K562 (cell line): ENCODE data around the gene MRI1. TPM values are rescaled to one million over a fixed set of nuclear protein-coding genes. Genes with fewer than 3 reads are reported as not detected.
A peak's percentile ranks its signal among the peaks of the same experiment; 100 is the strongest.

Experiments
- ATAC-seq: fragments of 200-7000 bp; cut with Tn5 transposase; 3 replicates; pipeline ENCODE4 v1.9.1; 2020; ENCODE audit warnings: moderate library complexity
- BruUV-seq: library from RNA; stranded (reverse); fragments of 400-500 nt; replicated peaks from 2 replicates; lab custom pipeline; 2021; lab: Mats Ljungman, UMichigan
- CTCF ChIA-PET: fragments of 300-600 bp; formaldehyde crosslinking; extraction: SDS; loops from one replicate; lab custom pipeline; 2021; ENCODE audit warnings: low intra/inter-chr PET ratio; lab: Yijun Ruan, JAX
- POLR2A ChIA-PET: fragments of 300-600, 350-650 bp; sonication (Branson Sonifier 250); formaldehyde crosslinking; extraction: SDS; loops from one replicate; lab custom pipeline; 2021; ENCODE audit warnings: antibody characterized with exemption, inconsistent platforms; lab: Yijun Ruan, JAX
- DNase-seq, 4 experiments: peaks; one replicate each; pipeline versions ENCODE4 v3.0.0 to v3.0.0-alpha.2; 2011 to 2018; ENCODE audit warnings: low spot score in 3 of 4, mixed read lengths in 3 of 4; ENCODE audit errors: extremely low read depth in 1 of 4
- FAIRE-seq: peaks from 2 replicates; lab custom pipeline; 2011; peaks lifted over from hg19 to GRCh38; lab: Jason Lieb, UNC
- H2AFZ ChIP-seq: 2 replicates; pipeline ENCODE4 v1.6.0; 2011; ENCODE audit warnings: low read depth, low read length, control low read depth, inconsistent platforms
- H3K27ac ChIP-seq: fragments of 200-600 bp; 3 replicates; pipeline ENCODE4 v1.8.0; 2011; ENCODE audit warnings: low read depth, mild to moderate bottlenecking, control low read depth, inconsistent platforms, low read length, moderate library complexity, mixed read lengths; ENCODE audit errors: extremely low read depth
- H3K27me3 ChIP-seq, 2 experiments: fragments of 300-600 bp in 1 of 2; 2 replicates in 1 of 2; 3 replicates in 1 of 2; pipeline versions ENCODE4 v1.6.0 to v1.8.0; 2011; ENCODE audit warnings: inconsistent platforms in 2 of 2, low read length in 2 of 2, mild to moderate bottlenecking in 1 of 2, mixed read lengths in 1 of 2, moderate library complexity in 1 of 2; ENCODE audit not compliant: control insufficient read depth in 2 of 2, insufficient read depth in 2 of 2
- H3K36me3 ChIP-seq: fragments of 300-600 bp; 3 replicates; pipeline ENCODE4 v1.8.0; 2011; ENCODE audit warnings: mild to moderate bottlenecking, low read length, inconsistent platforms; ENCODE audit not compliant: control insufficient read depth, insufficient read depth
- H3K4me1 ChIP-seq, 2 experiments: fragments of 200-600 bp in 1 of 2; replicated peaks in 1 of 2; 2 replicates in 1 of 2; 3 replicates in 1 of 2; pipeline versions ENCODE4 v1.5.1 to v1.8.0; 2011; ENCODE audit warnings: inconsistent platforms in 2 of 2, low read length in 2 of 2, mild to moderate bottlenecking in 1 of 2, mixed read lengths in 1 of 2, moderate library complexity in 1 of 2; ENCODE audit not compliant: control insufficient read depth in 2 of 2, insufficient read depth in 2 of 2
- H3K4me2 ChIP-seq: 2 replicates; pipeline ENCODE4 v1.6.1; 2011; ENCODE audit warnings: low read length, control low read depth, inconsistent platforms, mixed read lengths; ENCODE audit not compliant: insufficient read depth
- H3K4me3 ChIP-seq: fragments of 200-600 bp; sonication (generic), shearing (Covaris generic); 2 replicates; pipeline ENCODE4 v1.5.1; 2016; ENCODE audit warnings: control low read depth, inconsistent platforms
- H3K79me2 ChIP-seq: fragments of 200-600 bp; 3 replicates; pipeline ENCODE4 v1.8.0; 2011; ENCODE audit warnings: low read length, inconsistent platforms; ENCODE audit not compliant: control insufficient read depth, insufficient read depth
- H3K9ac ChIP-seq, 2 experiments: 2 replicates each; pipeline versions ENCODE4 v1.6.0 to v1.6.1; 2011; ENCODE audit warnings: low read depth in 2 of 2, low read length in 2 of 2, control low read depth in 1 of 2, inconsistent platforms in 1 of 2, mild to moderate bottlenecking in 1 of 2, mixed read lengths in 1 of 2; ENCODE audit not compliant: insufficient read depth in 1 of 2
- H3K9me1 ChIP-seq: one replicate; pipeline ENCODE4 v1.6.0; 2011; ENCODE audit warnings: inconsistent platforms, mild to moderate bottlenecking, low read length, moderate library complexity; ENCODE audit not compliant: control insufficient read depth, insufficient read depth
- H3K9me3 ChIP-seq: replicated peaks from 2 replicates; pipeline ENCODE4 v1.5.1; 2011; ENCODE audit warnings: low read depth, low read length, inconsistent platforms; ENCODE audit not compliant: control insufficient read depth, insufficient read depth
- H4K20me1 ChIP-seq: replicated peaks from 2 replicates; pipeline ENCODE4 v1.6.1; 2011; ENCODE audit warnings: low read length, inconsistent platforms, mixed read lengths; ENCODE audit not compliant: control insufficient read depth, insufficient read depth
- E2F4 ChIP-seq: sonication (generic); formaldehyde crosslinking; IDR thresholded peaks from 2 replicates; pipeline ENCODE4 v1.8.0; 2022; ENCODE audit warnings: mild to moderate bottlenecking, low read depth, missing genetic modification reagents
- ELF4 ChIP-seq: fragments of 450-650 bp; formaldehyde crosslinking; IDR thresholded peaks from 2 replicates; pipeline ENCODE4 v1.4.0; 2022; ENCODE audit warnings: missing genetic modification characterization
- FOXJ3 ChIP-seq: sonication (generic); formaldehyde crosslinking; IDR thresholded peaks from 2 replicates; pipeline ENCODE4 v1.4.0; 2020; ENCODE audit warnings: mild to moderate bottlenecking, missing genetic modification reagents
- HDAC1 ChIP-seq, 2 experiments: fragments of 450-650 bp; IDR thresholded peaks; 2 replicates each; pipeline ENCODE4 v1.6.1; 2016 to 2017; ENCODE audit warnings: inconsistent platforms in 1 of 2, mild to moderate bottlenecking in 1 of 2, moderate library complexity in 1 of 2
- KDM1A ChIP-seq, 2 experiments: fragments of 450-650 bp; IDR thresholded peaks; 2 replicates each; pipeline ENCODE4 v1.6.1; 2016; ENCODE audit warnings: mild to moderate bottlenecking in 2 of 2
- LCOR ChIP-seq: sonication (generic); formaldehyde crosslinking; IDR thresholded peaks from 2 replicates; pipeline ENCODE4 v1.8.0; 2022; ENCODE audit warnings: mild to moderate bottlenecking, missing genetic modification reagents
- MCM2 ChIP-seq: fragments of 450-650 bp; IDR thresholded peaks from 2 replicates; pipeline ENCODE4 v1.6.1; 2017; ENCODE audit warnings: low read depth, mild to moderate bottlenecking
- MEF2A ChIP-seq: IDR thresholded peaks from 2 replicates; pipeline ENCODE4 v1.6.1; 2011; ENCODE audit warnings: low read depth, mild to moderate bottlenecking, low read length, moderate library complexity; ENCODE audit not compliant: control insufficient read depth
- POLR2B ChIP-seq: fragments of 450-650 bp; IDR thresholded peaks from 2 replicates; pipeline ENCODE4 v1.6.1; 2018; ENCODE audit warnings: low read depth; ENCODE audit not compliant: partially characterized antibody
- RBM25 ChIP-seq: fragments of 200-400 bp; formaldehyde crosslinking; IDR thresholded peaks from 2 replicates; pipeline ENCODE4 v1.6.1; 2018; ENCODE audit warnings: low read length, low read depth, moderate library complexity; ENCODE audit not compliant: severe bottlenecking
- SIN3A ChIP-seq, 2 experiments: fragments of 150-350 bp in 1 of 2; IDR thresholded peaks; 2 replicates each; pipeline ENCODE4 v1.6.1; 2011 to 2016; ENCODE audit warnings: borderline replicate concordance in 2 of 2, low read depth in 2 of 2, low read length in 2 of 2, mild to moderate bottlenecking in 2 of 2, moderate library complexity in 2 of 2; ENCODE audit not compliant: control insufficient read depth in 1 of 2
- UBTF ChIP-seq, 2 experiments: IDR thresholded peaks; 2 replicates each; pipeline ENCODE4 v1.6.1; 2012; ENCODE audit warnings: improper control_type of control experiment in 2 of 2, low read depth in 2 of 2, low read length in 2 of 2, borderline replicate concordance in 1 of 2
- ZNF121 ChIP-seq: sonication (generic); formaldehyde crosslinking; conservative IDR thresholded peaks from 2 replicates; pipeline ENCODE4 v1.8.0; 2022; ENCODE audit warnings: missing genetic modification reagents
- WGBS: fragments of 100-300 bp; shearing (Covaris generic); methylation state at CpG from one replicate; pipeline ENCODE4 v1.1.6; 2016; ENCODE audit warnings: low coverage, mixed read lengths; ENCODE audit not compliant: insufficient coverage; ENCODE audit errors: missing lambda C conversion rate; 5-methylcytosine and 5-hydroxymethylcytosine counted together
- in situ Hi-C: fragments of 300-500 bp; cut with MboI; formaldehyde crosslinking; loops from 4 replicates; pipeline ENCODE4 v1.15.0; 2018; ENCODE audit warnings: inconsistent platforms, mixed read lengths
- intact Hi-C: fragments of 100-400 bp; cut with micrococcal nuclease; formaldehyde crosslinking; loops from 2 replicates; pipeline ENCODE4 v1.14.2; 2022
- polyA plus RNA-seq, 8 experiments: library from polyadenylated mRNA; depleted of rRNA in 4 of 8; stranded (reverse) in 5 of 8; unstranded in 3 of 8; fragments of >200 nt; fragmentation: Nextera tagmentation in 2 of 8; fragmentation: Illumina TruSeq in 1 of 8; extraction: Ambion mirVana in 2 of 8; extraction: Trizol in 1 of 8; gene quantifications; 2 replicates each; pipeline versions ENCODE4 v1.2.1 to v1.2.3, GENCODE V29; 2011 to 2014; ENCODE audit warnings: inconsistent platforms in 1 of 8, missing spikeins in 1 of 8
- total RNA-seq, 7 experiments: library from RNA; depleted of rRNA in 6 of 7; stranded (reverse); fragments of >200 nt in 6 of 7; fragmentation: Illumina TruSeq in 2 of 7; extraction: Trizol in 2 of 7; gene quantifications; 2 replicates each; pipeline versions ENCODE4 v1.2.1 to v1.2.3, GENCODE V29; 2011 to 2021; ENCODE audit warnings: low replicate concordance in 1 of 7
- TF ChIP-seq, protein P1 (sequence below): fragments of 450-650 bp; conservative IDR thresholded peaks from 2 replicates; pipeline ENCODE4 v1.6.1; 2016; ENCODE audit warnings: missing genetic modification characterization, low read depth, mild to moderate bottlenecking, missing compliant biosample characterization, moderate library complexity

Gene MRI1
- total and polyA plus RNA-seq, 9 of the 15 experiments (the other 6 are each of a cell fraction or from before 2014, with no cell fraction given), result 5.5 to 57.4 (median 28.2) TPM

GRCh38 chr19:13817018-13817614, 52.8 kb downstream of the MRI1 start (continued):
- TF ChIP-seq, protein P1, sequence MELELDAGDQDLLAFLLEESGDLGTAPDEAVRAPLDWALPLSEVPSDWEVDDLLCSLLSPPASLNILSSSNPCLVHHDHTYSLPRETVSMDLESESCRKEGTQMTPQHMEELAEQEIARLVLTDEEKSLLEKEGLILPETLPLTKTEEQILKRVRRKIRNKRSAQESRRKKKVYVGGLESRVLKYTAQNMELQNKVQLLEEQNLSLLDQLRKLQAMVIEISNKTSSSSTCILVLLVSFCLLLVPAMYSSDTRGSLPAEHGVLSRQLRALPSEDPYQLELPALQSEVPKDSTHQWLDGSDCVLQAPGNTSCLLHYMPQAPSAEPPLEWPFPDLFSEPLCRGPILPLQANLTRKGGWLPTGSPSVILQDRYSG (tag), result no peak
- TF ChIP-seq ZNF121 (CRISPR knock-in tag), result no peak

DNA sequence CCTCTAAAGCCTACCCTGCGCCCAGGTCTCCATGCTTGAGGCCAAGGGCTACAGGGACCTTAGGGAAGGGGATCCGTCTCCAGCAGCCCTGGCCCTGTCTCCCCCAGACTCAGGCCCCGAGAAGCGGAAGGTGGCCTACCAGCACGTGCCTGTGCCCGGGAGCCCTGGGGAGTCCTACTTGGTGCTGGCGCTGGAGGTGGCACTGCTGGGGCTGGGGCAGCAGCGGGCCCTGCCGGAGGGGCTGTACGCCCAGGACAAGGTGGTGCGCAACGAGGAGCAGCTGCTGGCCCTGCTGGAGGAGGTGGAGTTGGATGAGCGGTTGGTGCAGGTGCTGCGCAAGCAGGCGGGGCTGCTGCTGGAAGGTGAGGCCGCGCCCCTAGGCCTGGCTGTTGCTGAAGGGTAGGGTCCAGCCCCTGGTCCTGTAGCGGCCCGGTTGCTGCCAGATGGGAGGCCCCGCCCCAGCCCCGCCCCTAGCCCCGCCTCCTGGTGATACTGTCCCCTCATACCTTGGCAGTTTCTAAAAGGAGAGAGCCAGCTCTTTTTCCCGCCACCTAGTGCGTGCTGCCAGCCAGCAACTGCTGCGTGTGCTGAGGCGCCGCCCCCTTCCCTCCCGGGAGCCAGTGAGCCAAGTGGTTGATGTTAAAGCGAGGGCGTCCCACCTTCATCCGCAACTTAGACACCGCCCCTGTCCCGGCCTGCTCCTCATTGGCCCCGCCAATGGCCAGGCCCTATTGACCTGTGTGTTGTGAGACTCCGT, 53.5 kb downstream of the MRI1 start:
- Histone ChIP-seq H3K9ac (peak overlapping the region; percentile 60 to 91), H4K20me1 (no peaks in the 10 kb centered on the region), H3K9me1 (no peaks in the 10 kb centered on the region), H3K27ac (peak overlapping the region; percentile 68; the same call in 2 of the 3 replicates), H3K4me2 (peak overlapping the region; percentile 80), H3K27me3 (no peaks in the 10 kb centered on the region), H3K4me3 (peak overlapping the region; percentile 45), H2AFZ (peak overlapping the region; percentile 87), H3K4me1 (peaks cover 3 to 33% of the 10 kb centered on the region in 2 experiments; a peak in 3 of 5 replicates), H3K79me2 (no peaks in the 10 kb centered on the region), H3K9me3 (no peaks in the 10 kb centered on the region), H3K36me3 (no peaks in the 10 kb centered on the region)
- ATAC-seq (peak; percentile 87), FAIRE-seq (peak; percentile 96), DNase-seq (peak; percentile 85 to 94 (median 91))
- intact Hi-C loops (no loop called here), in situ Hi-C loops (no loop called here)
- ChIA-PET POLR2A (interaction anchor here (0.6 to 1.1 kb wide), 7 partner anchors 9 to 214 kb away, joined by 3 to 6 read pairs (median 3); partner anchors contain the start of genes IL27RA and ZSWIM4), CTCF (no interaction called here)
- 3% methylated on average over 34 of the region's 35 CpGs for WGBS
- no TSS peak for BruUV-seq
- TF ChIP-seq MCM2 (no peak), SIN3A (IDR thresholded peaks at IDR 0.05; ENCODE audit: borderline replicate concordance in 2 of 2, control insufficient read depth in 1 of 2, low read depth in 2 of 2, low read length in 2 of 2) (peak in 1 of 2 experiments; percentile 11; a peak in 1 of 4 replicates), FOXJ3 (CRISPR knock-in tag) (no peak), LCOR (CRISPR knock-in tag) (no peak), KDM1A (IDR thresholded peaks at IDR 0.05) (no peak), RBM25 (no peak), UBTF (IDR thresholded peaks at IDR 0.05; ENCODE audit: borderline replicate concordance in 1 of 2, low read depth in 2 of 2, low read length in 2 of 2) (0 out of 4 replicates have a peak, but pooled peaks of 1 of the 2 experiments have one; percentile 15), ELF4 (CRISPR knock-in tag) (no peak), POLR2B (no peak), MEF2A (no peak), E2F4 (CRISPR knock-in tag) (peak; percentile 78; the same call in 1 of the 2 replicates), HDAC1 (IDR thresholded peaks at IDR 0.05) (peak in 1 of 2 experiments; percentile 54; a peak in 2 of 4 replicates)
